H1 (cell line): Measurements from ENCODE around the gene CACNA1C. TPM values are rescaled to one million over a fixed set of nuclear protein-coding genes. Genes with fewer than 3 reads are reported as not detected.

Source experiments
- CTCF ChIA-PET: fragments of 300-600 bp; sonication (Branson Sonifier 250); formaldehyde crosslinking; loops from one replicate; lab custom pipeline; 2021; ENCODE audit not compliant: partially characterized antibody; lab: Charles Lee
- POLR2A ChIA-PET: fragments of 300-600 bp; sonication (Branson Sonifier 250); formaldehyde crosslinking; loops from one replicate; lab custom pipeline; 2021; ENCODE audit warnings: inconsistent platforms; ENCODE audit not compliant: partially characterized antibody; lab: Charles Lee
- DNase-seq, 2 experiments: peaks; one replicate each; pipeline versions ENCODE4 v3.0.0 to v3.0.0-alpha.2; 2010 to 2022; ENCODE audit warnings: low spot score in 2 of 2, low read depth in 1 of 2, mixed read lengths in 1 of 2
- FAIRE-seq: peaks from 2 replicates; lab custom pipeline; 2011; peaks lifted over from hg19 to GRCh38; lab: Jason Lieb, UNC
- H2AFZ ChIP-seq: 2 replicates; pipeline ENCODE4 v1.8.1; 2012; ENCODE audit warnings: low read length, inconsistent platforms
- H2AK5ac ChIP-seq: 2 replicates; pipeline ENCODE4 v1.6.1; 2013; ENCODE audit warnings: low read depth, low read length
- H2BK120ac ChIP-seq: replicated peaks from 2 replicates; pipeline ENCODE3; 2013; ENCODE audit warnings: low read depth, low read length, inconsistent platforms
- H2BK12ac ChIP-seq: 2 replicates; pipeline ENCODE4 v1.6.1; 2013; ENCODE audit warnings: low read depth, low read length
- H2BK15ac ChIP-seq: 2 replicates; pipeline ENCODE4 v1.6.1; 2013; ENCODE audit warnings: low read length
- H2BK20ac ChIP-seq: 2 replicates; pipeline ENCODE4 v1.6.1; 2013; ENCODE audit warnings: low read length
- H2BK5ac ChIP-seq: 2 replicates; pipeline ENCODE4 v1.6.1; 2013; ENCODE audit warnings: low read depth, low read length
- H3K14ac ChIP-seq: 2 replicates; pipeline ENCODE4 v1.6.1; 2013; ENCODE audit warnings: inconsistent platforms; ENCODE audit not compliant: insufficient read length
- H3K18ac ChIP-seq: 2 replicates; pipeline ENCODE4 v1.6.1; 2013; ENCODE audit warnings: low read length; ENCODE audit errors: extremely low read depth
- H3K23ac ChIP-seq: 2 replicates; pipeline ENCODE4 v1.6.1; 2013; ENCODE audit warnings: inconsistent platforms; ENCODE audit not compliant: insufficient read length
- H3K23me2 ChIP-seq: 2 replicates; pipeline ENCODE4 v1.6.1; 2013; ENCODE audit warnings: low read depth, low read length
- H3K27ac ChIP-seq: 2 replicates; pipeline ENCODE4 v1.6.1; 2011; ENCODE audit warnings: low read depth, low read length, inconsistent platforms
- H3K27me3 ChIP-seq, 4 experiments: replicated peaks in 1 of 4; 1 replicate in 1 of 4; 2 replicates in 3 of 4; pipeline versions ENCODE4 v1.6.1 to v1.8.1; 2011 to 2013; ENCODE audit warnings: low read length in 3 of 4, mild to moderate bottlenecking in 3 of 4, inconsistent platforms in 2 of 4, mixed read lengths in 2 of 4, moderate library complexity in 1 of 4; ENCODE audit not compliant: control insufficient read depth in 3 of 4, insufficient read depth in 3 of 4; ENCODE audit errors: extremely low read depth in 1 of 4
- H3K36me3 ChIP-seq, 4 experiments: 2 replicates each; pipeline versions ENCODE4 v1.6.1 to v1.8.1; 2011 to 2013; ENCODE audit warnings: mild to moderate bottlenecking in 4 of 4, low read length in 3 of 4, moderate library complexity in 2 of 4, control low read depth in 1 of 4, inconsistent platforms in 1 of 4; ENCODE audit not compliant: insufficient read depth in 4 of 4, control insufficient read depth in 2 of 4
- H3K4ac ChIP-seq: replicated peaks from 2 replicates; pipeline ENCODE3; 2013; ENCODE audit warnings: low read length, low read depth, mixed read lengths, inconsistent platforms; ENCODE audit not compliant: insufficient read length
- H3K4me1 ChIP-seq, 4 experiments: replicated peaks in 1 of 4; 1 replicate in 1 of 4; 2 replicates in 3 of 4; pipeline versions ENCODE4 v1.6.1 to v1.8.1; 2011 to 2013; ENCODE audit warnings: low read length in 3 of 4, inconsistent platforms in 2 of 4, mixed read lengths in 1 of 4; ENCODE audit not compliant: insufficient read depth in 4 of 4, control insufficient read depth in 3 of 4
- H3K4me2 ChIP-seq, 2 experiments: 2 replicates each; pipeline versions ENCODE4 v1.6.1 to v1.8.1; 2011 to 2013; ENCODE audit warnings: low read depth in 2 of 2, low read length in 2 of 2, control low read depth in 1 of 2, inconsistent platforms in 1 of 2, mild to moderate bottlenecking in 1 of 2; ENCODE audit not compliant: insufficient read depth in 1 of 2
- H3K4me3 ChIP-seq, 4 experiments: fragments of 200-600, 300-600 bp in 1 of 4; sonication (generic), shearing (Covaris generic), sonication (Bioruptor Twin) in 1 of 4; 2 replicates each; pipeline versions ENCODE4 v1.5.1 to v1.8.1; 2011 to 2016; ENCODE audit warnings: low read length in 4 of 4, low read depth in 3 of 4, control low read depth in 2 of 4, inconsistent platforms in 2 of 4, mild to moderate bottlenecking in 2 of 4, mixed read lengths in 1 of 4, moderate library complexity in 1 of 4; ENCODE audit not compliant: insufficient read depth in 2 of 4; ENCODE audit errors: extremely low read depth in 1 of 4
- H3K56ac ChIP-seq: replicated peaks from 2 replicates; pipeline ENCODE3; 2013; ENCODE audit warnings: low read depth, mild to moderate bottlenecking, mixed read lengths, low read length, inconsistent platforms; ENCODE audit not compliant: insufficient read length
- H3K79me1 ChIP-seq: 2 replicates; pipeline ENCODE4 v1.6.1; 2013; ENCODE audit warnings: low read depth, low read length, control low read depth
- H3K79me2 ChIP-seq, 2 experiments: 2 replicates each; pipeline versions ENCODE4 v1.6.1 to v1.8.1; 2012 to 2013; ENCODE audit warnings: low read length in 2 of 2, mild to moderate bottlenecking in 2 of 2, inconsistent platforms in 1 of 2; ENCODE audit not compliant: insufficient read depth in 2 of 2, control insufficient read depth in 1 of 2
- H3K9ac ChIP-seq, 4 experiments: replicated peaks in 1 of 4; 1 replicate in 1 of 4; 2 replicates in 3 of 4; pipeline versions ENCODE4 v1.6.1 to v1.8.1; 2011 to 2013; ENCODE audit warnings: low read depth in 3 of 4, low read length in 3 of 4, control low read depth in 2 of 4, mild to moderate bottlenecking in 2 of 4, moderate library complexity in 2 of 4, inconsistent platforms in 1 of 4; ENCODE audit errors: extremely low read depth in 1 of 4
- H3K9me3 ChIP-seq, 2 experiments: 2 replicates each; pipeline versions ENCODE4 v1.6.1 to v1.8.1; 2012 to 2013; ENCODE audit warnings: mild to moderate bottlenecking in 2 of 2, moderate library complexity in 2 of 2, control low read depth in 1 of 2, inconsistent platforms in 1 of 2, low read depth in 1 of 2, low read length in 1 of 2, mixed read lengths in 1 of 2; ENCODE audit not compliant: insufficient read depth in 2 of 2
- H4K20me1 ChIP-seq, 2 experiments: replicated peaks in 1 of 2; 2 replicates each; pipeline versions ENCODE3 to v1.8.1; 2011 to 2013; ENCODE audit warnings: inconsistent platforms in 2 of 2, low read length in 2 of 2, mild to moderate bottlenecking in 1 of 2; ENCODE audit not compliant: insufficient read depth in 2 of 2, control insufficient read depth in 1 of 2
- H4K5ac ChIP-seq: 2 replicates; pipeline ENCODE4 v1.6.1; 2013; ENCODE audit warnings: low read length, low read depth, mixed read lengths, inconsistent platforms; ENCODE audit not compliant: insufficient read length
- H4K8ac ChIP-seq: 2 replicates; pipeline ENCODE4 v1.8.0; 2013; ENCODE audit warnings: mild to moderate bottlenecking, moderate library complexity, low read length, inconsistent platforms; ENCODE audit not compliant: insufficient read depth; ENCODE audit errors: extremely low read depth
- H4K91ac ChIP-seq: replicated peaks from 2 replicates; pipeline ENCODE3; 2013; ENCODE audit warnings: low read length, mixed read lengths, inconsistent platforms; ENCODE audit not compliant: insufficient read length
- BCL11A ChIP-seq, 2 experiments: IDR thresholded peaks; one replicate each; pipeline ENCODE4 v1.6.1; 2011; ENCODE audit warnings: low read depth in 2 of 2, low read length in 2 of 2, mild to moderate bottlenecking in 2 of 2
- CREB1 ChIP-seq: IDR thresholded peaks from 2 replicates; pipeline ENCODE4 v1.6.1; 2012; ENCODE audit warnings: inconsistent platforms
- KDM4A ChIP-seq: IDR thresholded peaks from one replicate; pipeline ENCODE4 v1.7.1; 2012; ENCODE audit warnings: low read depth, mild to moderate bottlenecking, moderate library complexity, low read length, inconsistent platforms; ENCODE audit not compliant: severe bottlenecking
- NANOG ChIP-seq: IDR thresholded peaks from 2 replicates; pipeline ENCODE4 v1.6.1; 2011; ENCODE audit warnings: low read length, low read depth, mild to moderate bottlenecking, inconsistent platforms; ENCODE audit not compliant: insufficient read depth, poor library complexity, severe bottlenecking
- POLR2AphosphoS5 ChIP-seq: IDR thresholded peaks from 2 replicates; pipeline ENCODE4 v1.6.1; 2011; ENCODE audit warnings: low read depth, low read length
- RNF2 ChIP-seq: fragments of 200-900, 300-1000 bp; sonication (generic); IDR thresholded peaks from 2 replicates; pipeline ENCODE4 v1.7.1; 2016; ENCODE audit warnings: borderline replicate concordance, low read depth, mild to moderate bottlenecking, antibody characterized with exemption, low read length; ENCODE audit not compliant: poor library complexity, severe bottlenecking; ENCODE audit errors: missing control alignments
- SAP30 ChIP-seq: fragments of 300-600 bp; sonication (generic); IDR thresholded peaks from 2 replicates; pipeline ENCODE4 v1.7.1; 2012; ENCODE audit warnings: low read length, moderate library complexity, mild to moderate bottlenecking, inconsistent platforms; ENCODE audit not compliant: insufficient read depth, insufficient replicate concordance
- SIRT6 ChIP-seq: IDR thresholded peaks from one replicate; pipeline ENCODE4 v1.7.1; 2012; ENCODE audit warnings: low read length, inconsistent platforms
- SP1 ChIP-seq: IDR thresholded peaks from 2 replicates; pipeline ENCODE4 v1.6.1; 2011; ENCODE audit warnings: low read depth, low read length
- TAF7 ChIP-seq: optimal IDR thresholded peaks from 2 replicates; pipeline ENCODE3; 2011; ENCODE audit warnings: low read depth, mild to moderate bottlenecking, inconsistent platforms, low read length, moderate library complexity, borderline replicate concordance
- YY1 ChIP-seq: IDR thresholded peaks from 2 replicates; pipeline ENCODE4 v1.6.1; 2011; ENCODE audit warnings: low read depth, mild to moderate bottlenecking, low read length
- ZNF274 ChIP-seq: IDR thresholded peaks from 2 replicates; pipeline ENCODE4 v1.7.0; 2012; ENCODE audit warnings: low read length, borderline replicate concordance; ENCODE audit errors: extremely low read depth
- WGBS, 2 experiments: shearing (Covaris generic) in 1 of 2; methylation state at CpG; one replicate each; pipeline versions ENCODE4 v1.1.6 to v1.1.7; 2013 to 2015; ENCODE audit warnings: low lambda C conversion rate in 2 of 2, mixed read lengths in 2 of 2, inconsistent platforms in 1 of 2, low coverage in 1 of 2, missing lambda C conversion rate in 1 of 2; ENCODE audit not compliant: insufficient replicate concordance in 2 of 2, insufficient coverage in 1 of 2, insufficient read length in 1 of 2; ENCODE audit errors: extremely low coverage in 1 of 2, missing lambda C conversion rate in 1 of 2; 5-methylcytosine and 5-hydroxymethylcytosine counted together
- polyA plus RNA-seq, 7 experiments: library from polyadenylated mRNA; depleted of rRNA in 3 of 7; stranded (reverse) in 5 of 7; unstranded in 2 of 7; fragments of >200 nt in 5 of 7; fragments of 200-250 nt in 2 of 7; gene quantifications; 1 replicate in 5 of 7; 2 replicates in 1 of 7; 4 replicates in 1 of 7; pipeline versions ENCODE4 v1.2.1 to v1.2.3, GENCODE V29; 2011 to 2013; ENCODE audit warnings: missing spikeins in 2 of 7, mixed read lengths in 2 of 7
- total RNA-seq: library from RNA; stranded (reverse); fragmentation: NEBNext Ultra II Directional; extraction: Animal tissue kit (Norgen Biotek cat#: 25700); gene quantifications from 2 replicates; pipeline ENCODE4 v1.2.1, GENCODE V29; 2021

Gene CACNA1C
- total and polyA plus RNA-seq, 2 of the 8 experiments (the other 6 are each of a cell fraction or from before 2014, with no cell fraction given): 1.3 TPM

GRCh38 chr12:2266666-2267620 lies 214.2 kb downstream of the CACNA1C start:
- Histone ChIP-seq H3K4me3 (no peak overlapping the region), H3K23me2 (no peaks in the 10 kb centered on the region), H4K5ac (no peak overlapping the region), H3K79me2 (no peaks in the 10 kb centered on the region), H3K18ac (no peak overlapping the region), H3K79me1 (no peaks in the 10 kb centered on the region), H3K4me2 (no peak overlapping the region), H4K20me1 (no peaks in the 10 kb centered on the region), H3K14ac (no peak overlapping the region), H4K91ac (no peak overlapping the region), H3K4me1 (peaks cover 0 to 12% (median 3%) of the 10 kb centered on the region in 4 experiments; a peak in 6 of 7 replicates), H2BK120ac (no peak overlapping the region), H2AFZ (no peak overlapping the region), H3K27ac (no peak overlapping the region), H3K4ac (no peak overlapping the region), H3K27me3 (no peaks in the 10 kb centered on the region), H3K9ac (no peak overlapping the region), H4K8ac (no peak overlapping the region), H3K36me3 (no peaks in the 10 kb centered on the region), H2BK5ac (no peak overlapping the region), H2BK15ac (no peak overlapping the region), H2BK12ac (no peak overlapping the region), H3K23ac (no peak overlapping the region), H3K9me3 (no peaks in the 10 kb centered on the region), H2AK5ac (no peak overlapping the region), H2BK20ac (no peak overlapping the region), H3K56ac (no peak overlapping the region)
- ChIA-PET POLR2A (interaction anchor here (0.6 to 1.2 kb wide), 2 partner anchors 23 to 158 kb away, joined by 3 read pairs; no protein-coding TSS in a partner anchor), CTCF (interaction anchor here (1.1 to 1.9 kb wide), 5 partner anchors 19 to 209 kb away, joined by 3 to 6 read pairs (median 5); no protein-coding TSS in a partner anchor)
- DNase-seq (no peak), FAIRE-seq (no peak)
- WGBS, 2 experiments: 81% methylated on average over 13 of the region's 13 CpGs; no CpG with 5 or more reads in 1 of the 2 experiments
- TF ChIP-seq KDM4A (no peak), NANOG (no peak), CREB1 (no peak), ZNF274 (no peak), YY1 (no peak), SP1 (no peak), SAP30 (no peak), RNF2 (no peak), SIRT6 (no peak), BCL11A (IDR thresholded peaks at IDR 0.05; ENCODE audit: low read depth in 2 of 2, low read length in 2 of 2) (no peak), POLR2AphosphoS5 (no peak), TAF7 (no peak)
